HG03558 (cell line): ENCODE measurements around the gene IMPG2.
"Not testable (repeated sequence)": the region's sequence is repeated elsewhere in the genome, so short reads cannot be mapped to it uniquely, and the experiment has no call there.

ENCODE experiments used
- ATAC-seq: cut with Tn5 transposase; IDR thresholded peaks from one replicate; pipeline ENCODE4 v1.9.1; 2021; ENCODE audit warnings: moderate number of reproducible peaks; ENCODE audit not compliant: unreplicated experiment; ENCODE audit errors: extremely low read depth

IMPG2 gene

GRCh38 chr3:101320475-101320874 is at the start of gene IMPG2:
TSS of gene IMPG2 (minus strand) at chr3:101320575. CDS start at chr3:101320372, 203 bp downstream.
- ATAC-seq: no peak

- ATAC-seq: no peak
Measured at GRCh38 chr3:101362406-101362805, 42.0 kb upstream of the IMPG2 start.

- no peak for ATAC-seq
Measured at GRCh38 chr3:101351829-101352228, 31.5 kb upstream of the IMPG2 start.

GRCh38 chr3:101340591-101340990 is 20.2 kb upstream of the IMPG2 start:
- ATAC-seq: no peak

- ATAC-seq: no peak
Measured at GRCh38 chr3:101333883-101334282, 13.5 kb upstream of the IMPG2 start.

GRCh38 chr3:101329016-101329673 is 8.8 kb upstream of the IMPG2 start:
- ATAC-seq: no peak

- no peak for ATAC-seq
Measured at GRCh38 chr3:101325393-101326134, 5.2 kb upstream of the IMPG2 start.

- ATAC-seq: no peak
Measured at GRCh38 chr3:101319531-101319930, 844 bp downstream of the IMPG2 start.

GRCh38 chr3:101312545-101312944 is 7.8 kb downstream of the IMPG2 start:
- no peak for ATAC-seq

GRCh38 chr3:101311676-101312075 is 8.7 kb downstream of the IMPG2 start:
- no peak for ATAC-seq

GRCh38 chr3:101310978-101311375 is 9.4 kb downstream of the IMPG2 start:
- ATAC-seq: no peak

- not testable (repeated sequence) for ATAC-seq
Measured at GRCh38 chr3:101308147-101308772, 12.1 kb downstream of the IMPG2 start.

GRCh38 chr3:101303836-101304235 is 16.5 kb downstream of the IMPG2 start:
- ATAC-seq: no peak

- no peak for ATAC-seq
Measured at GRCh38 chr3:101303089-101303731, 17.2 kb downstream of the IMPG2 start.

GRCh38 chr3:101300073-101300472 is 20.3 kb downstream of the IMPG2 start:
- no peak for ATAC-seq

- no peak for ATAC-seq
Measured at GRCh38 chr3:101292027-101292426, 28.3 kb downstream of the IMPG2 start.

GRCh38 chr3:101288294-101288693 is 32.1 kb downstream of the IMPG2 start:
- ATAC-seq: no peak

- ATAC-seq: no peak
Measured at GRCh38 chr3:101284757-101285156, 35.6 kb downstream of the IMPG2 start.

- ATAC-seq: no peak
Measured at GRCh38 chr3:101281521-101282030, 38.8 kb downstream of the IMPG2 start.

GRCh38 chr3:101279765-101280385 is 40.5 kb downstream of the IMPG2 start:
- ATAC-seq: no peak
